HCT116 (cell line): ENCODE data around the gene PIP5KL1. TPM values are rescaled to one million over a fixed set of nuclear protein-coding genes. Genes with fewer than 3 reads are reported as not detected.

ENCODE experiments used
- ATAC-seq: fragments of 200-7000 bp; cut with Tn5 transposase; 2 replicates; pipeline ENCODE4 v1.9.1; 2020; ENCODE audit warnings: mild to moderate bottlenecking, moderate library complexity
- BruUV-seq: library from RNA; stranded (reverse); fragments of 400-500 nt; replicated peaks from 2 replicates; lab custom pipeline; 2021; lab: Mats Ljungman, UMichigan
- CTCF ChIA-PET: fragments of 300-600 bp; sonication (Branson Sonifier 250); formaldehyde crosslinking; loops from one replicate; lab custom pipeline; 2021; ENCODE audit warnings: antibody characterized with exemption; lab: Charles Lee
- POLR2A ChIA-PET: fragments of 300-600, 350-600 bp; sonication (Branson Sonifier 250); formaldehyde crosslinking; loops from one replicate; lab custom pipeline; 2021; ENCODE audit warnings: antibody characterized with exemption; lab: Charles Lee
- RAD21 ChIA-PET, 2 experiments: fragments of 300-600 bp; sonication (Branson Sonifier 250); formaldehyde crosslinking; loops; one replicate each; lab custom pipeline; 2023; ENCODE audit warnings: low total read pairs in 2 of 2; ENCODE audit not compliant: uncharacterized antibody in 2 of 2, unreplicated experiment in 2 of 2, low non-redundant PET in 1 of 2; lab: Charles Lee
- DNase-seq: peaks from one replicate; pipeline ENCODE4 v3.0.0-alpha.2; 2010; ENCODE audit warnings: low read depth, low spot score
- H2AFZ ChIP-seq: fragments of 200-600 bp; shearing (Covaris generic), sonication (generic); 2 replicates; pipeline ENCODE4 v1.6.1; 2017; ENCODE audit warnings: low read depth, mixed run types, mixed read lengths, antibody characterized with exemption, low read length; ENCODE audit not compliant: poor library complexity, severe bottlenecking
- H3K27ac ChIP-seq: 2 replicates; pipeline ENCODE4 v1.5.1; 2012; ENCODE audit warnings: low read depth, low read length
- H3K27me3 ChIP-seq: fragments of 200-600 bp; sonication (generic); 2 replicates; pipeline ENCODE4 v1.6.1; 2016; ENCODE audit warnings: mixed run types, low read length, mixed read lengths; ENCODE audit not compliant: insufficient read depth
- H3K36me3 ChIP-seq, 2 experiments: fragments of 200-500 bp in 1 of 2; fragments of 200-600 bp in 1 of 2; sonication (Bioruptor generic) in 1 of 2; sonication (generic) in 1 of 2; 2 replicates each; pipeline versions ENCODE4 v1.5.1 to v1.6.1; 2014 to 2016; ENCODE audit warnings: low read length in 2 of 2, inconsistent platforms in 1 of 2, mixed read lengths in 1 of 2, mixed run types in 1 of 2; ENCODE audit not compliant: insufficient read depth in 2 of 2, control insufficient read depth in 1 of 2
- H3K4me1 ChIP-seq, 2 experiments: fragments of 200-600 bp in 1 of 2; sonication (generic) in 1 of 2; 2 replicates each; pipeline versions ENCODE4 v1.5.1 to v1.6.1; 2012 to 2017; ENCODE audit warnings: low read length in 2 of 2, inconsistent platforms in 1 of 2, mild to moderate bottlenecking in 1 of 2, mixed read lengths in 1 of 2, mixed run types in 1 of 2, moderate library complexity in 1 of 2; ENCODE audit not compliant: insufficient read depth in 2 of 2, control insufficient read depth in 1 of 2
- H3K4me2 ChIP-seq: fragments of 200-600 bp; sonication (generic); 2 replicates; pipeline ENCODE4 v1.6.1; 2017; ENCODE audit warnings: mixed run types, low read length, mixed read lengths
- H3K4me3 ChIP-seq, 2 experiments: fragments of 200-600 bp in 1 of 2; sonication (generic) in 1 of 2; replicated peaks in 1 of 2; 2 replicates each; pipeline ENCODE4 v1.5.1; 2011 to 2016; ENCODE audit warnings: low read length in 2 of 2, control low read depth in 1 of 2, low read depth in 1 of 2, mild to moderate bottlenecking in 1 of 2, mixed read lengths in 1 of 2, mixed run types in 1 of 2
- H3K79me2 ChIP-seq: fragments of 200-600 bp; sonication (generic); 2 replicates; pipeline ENCODE4 v1.6.1; 2017; ENCODE audit warnings: mild to moderate bottlenecking, mixed run types, low read length, moderate library complexity, mixed read lengths; ENCODE audit not compliant: insufficient read depth
- H3K9ac ChIP-seq: fragments of 200-600 bp; sonication (generic); 2 replicates; pipeline ENCODE4 v1.6.1; 2016; ENCODE audit warnings: low read length, mixed read lengths
- H3K9me2 ChIP-seq: fragments of 200-600 bp; sonication (generic), shearing (Covaris generic); 2 replicates; pipeline ENCODE4 v1.6.1; 2017; ENCODE audit warnings: mixed run types, mild to moderate bottlenecking, moderate library complexity; ENCODE audit not compliant: insufficient read depth
- H3K9me3 ChIP-seq, 2 experiments: fragments of 200-500 bp in 1 of 2; fragments of 200-600 bp in 1 of 2; sonication (Bioruptor generic) in 1 of 2; sonication (generic) in 1 of 2; 2 replicates each; pipeline ENCODE4 v1.6.1; 2014 to 2017; ENCODE audit warnings: low read length in 2 of 2, mixed read lengths in 2 of 2, inconsistent platforms in 1 of 2, low read depth in 1 of 2, mild to moderate bottlenecking in 1 of 2, mixed run types in 1 of 2, moderate library complexity in 1 of 2; ENCODE audit not compliant: control insufficient read depth in 1 of 2, insufficient read depth in 1 of 2
- H4K20me1 ChIP-seq: fragments of 200-600 bp; sonication (generic), shearing (Covaris generic); 2 replicates; pipeline ENCODE4 v1.6.1; 2017; ENCODE audit warnings: mixed run types, mild to moderate bottlenecking, moderate library complexity; ENCODE audit not compliant: insufficient read depth
- CBX3 ChIP-seq: IDR thresholded peaks from 2 replicates; pipeline ENCODE4 v1.6.1; 2012; ENCODE audit warnings: low read depth
- EZH2phosphoT487 ChIP-seq: fragments of 200-600 bp; IDR thresholded peaks from 2 replicates; pipeline ENCODE4 v1.6.1; 2018; ENCODE audit warnings: antibody characterized with exemption, borderline replicate concordance
- FOSL1 ChIP-seq: IDR thresholded peaks from 2 replicates; pipeline ENCODE4 v1.6.1; 2012; ENCODE audit warnings: low read depth
- JUND ChIP-seq: IDR thresholded peaks from 2 replicates; pipeline ENCODE4 v1.6.1; 2012
- POLR2A ChIP-seq: IDR thresholded peaks from 2 replicates; pipeline ENCODE4 v1.7.0; 2011; ENCODE audit warnings: borderline replicate concordance; ENCODE audit not compliant: insufficient read depth, insufficient read length; ENCODE audit errors: extremely low read depth
- RAD21 ChIP-seq: IDR thresholded peaks from 2 replicates; pipeline ENCODE4 v1.6.1; 2012; ENCODE audit warnings: low read depth, mild to moderate bottlenecking
- SRF ChIP-seq: IDR thresholded peaks from 2 replicates; pipeline ENCODE4 v1.6.1; 2012; ENCODE audit warnings: low read depth
- TCF7L2 ChIP-seq: IDR thresholded peaks from 2 replicates; pipeline ENCODE4 v1.7.0; 2011; ENCODE audit warnings: borderline replicate concordance, inconsistent platforms; ENCODE audit not compliant: insufficient read depth, insufficient read length; ENCODE audit errors: extremely low read depth
- ZFX ChIP-seq: fragments of 450-650 bp; IDR thresholded peaks from 2 replicates; pipeline ENCODE4 v1.6.1; 2017
- intact Hi-C: fragments of 100-400 bp; cut with micrococcal nuclease; formaldehyde crosslinking; loops from 2 replicates; pipeline ENCODE4 v1.10.0; 2022
- total RNA-seq: library from RNA; stranded (reverse); gene quantifications from one replicate; pipeline ENCODE4 v1.2.1, GENCODE V29; 2021; ENCODE audit not compliant: unreplicated experiment
- TF ChIP-seq, protein P1 (sequence below): IDR thresholded peaks from 2 replicates; pipeline ENCODE4 v1.6.1; 2012; ENCODE audit warnings: low read depth

The PIP5KL1 gene
- total RNA-seq, 1 experiment from 2014 or later: 37.6 TPM

GRCh38 chr9:127924736-127925444 lies 5.7 kb downstream of the PIP5KL1 start (continued):
- TF ChIP-seq, protein P1, sequence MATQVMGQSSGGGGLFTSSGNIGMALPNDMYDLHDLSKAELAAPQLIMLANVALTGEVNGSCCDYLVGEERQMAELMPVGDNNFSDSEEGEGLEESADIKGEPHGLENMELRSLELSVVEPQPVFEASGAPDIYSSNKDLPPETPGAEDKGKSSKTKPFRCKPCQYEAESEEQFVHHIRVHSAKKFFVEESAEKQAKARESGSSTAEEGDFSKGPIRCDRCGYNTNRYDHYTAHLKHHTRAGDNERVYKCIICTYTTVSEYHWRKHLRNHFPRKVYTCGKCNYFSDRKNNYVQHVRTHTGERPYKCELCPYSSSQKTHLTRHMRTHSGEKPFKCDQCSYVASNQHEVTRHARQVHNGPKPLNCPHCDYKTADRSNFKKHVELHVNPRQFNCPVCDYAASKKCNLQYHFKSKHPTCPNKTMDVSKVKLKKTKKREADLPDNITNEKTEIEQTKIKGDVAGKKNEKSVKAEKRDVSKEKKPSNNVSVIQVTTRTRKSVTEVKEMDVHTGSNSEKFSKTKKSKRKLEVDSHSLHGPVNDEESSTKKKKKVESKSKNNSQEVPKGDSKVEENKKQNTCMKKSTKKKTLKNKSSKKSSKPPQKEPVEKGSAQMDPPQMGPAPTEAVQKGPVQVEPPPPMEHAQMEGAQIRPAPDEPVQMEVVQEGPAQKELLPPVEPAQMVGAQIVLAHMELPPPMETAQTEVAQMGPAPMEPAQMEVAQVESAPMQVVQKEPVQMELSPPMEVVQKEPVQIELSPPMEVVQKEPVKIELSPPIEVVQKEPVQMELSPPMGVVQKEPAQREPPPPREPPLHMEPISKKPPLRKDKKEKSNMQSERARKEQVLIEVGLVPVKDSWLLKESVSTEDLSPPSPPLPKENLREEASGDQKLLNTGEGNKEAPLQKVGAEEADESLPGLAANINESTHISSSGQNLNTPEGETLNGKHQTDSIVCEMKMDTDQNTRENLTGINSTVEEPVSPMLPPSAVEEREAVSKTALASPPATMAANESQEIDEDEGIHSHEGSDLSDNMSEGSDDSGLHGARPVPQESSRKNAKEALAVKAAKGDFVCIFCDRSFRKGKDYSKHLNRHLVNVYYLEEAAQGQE: no peak
- TF ChIP-seq TCF7L2 (no peak), FOSL1 (no peak), SRF (no peak), EZH2phosphoT487 (no peak)

DNA sequence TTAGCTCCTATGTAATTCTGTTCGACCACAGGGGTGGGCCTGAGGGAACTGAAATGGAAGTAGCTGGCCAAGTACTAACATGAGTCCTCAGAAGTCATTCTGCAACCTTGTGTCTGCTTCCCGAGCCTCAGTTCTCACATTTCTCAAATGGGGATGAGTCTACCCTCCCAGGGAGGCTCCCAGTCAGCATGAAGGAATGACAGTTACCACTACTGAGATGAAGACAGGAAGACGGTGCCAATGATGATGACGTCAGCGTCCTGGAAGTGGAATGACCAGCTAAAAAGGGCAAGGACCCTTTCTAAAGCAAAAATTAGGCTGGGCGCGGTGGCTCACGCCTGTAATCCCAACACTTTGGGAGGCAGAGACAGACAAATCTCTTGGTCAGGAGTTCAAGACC lies 6.8 kb downstream of the PIP5KL1 start:
- RAD21 ChIA-PET: no interaction called here
- TF ChIP-seq ZFX (no peak), JUND (no peak), POLR2A (no peak), FOSL1 (no peak), RAD21 (no peak), CBX3 (no peak), EZH2phosphoT487 (no peak)
- intact Hi-C loops: no loop called here
- H3K36me3 ChIP-seq: no peaks in the 10 kb centered on the region
- no peak overlapping the region for H2AFZ ChIP-seq
- H3K27me3 ChIP-seq: no peaks in the 10 kb centered on the region
- H3K4me1 ChIP-seq: peaks cover 43 to 82% of the 10 kb centered on the region in 2 experiments
- CTCF ChIA-PET: interaction anchor here (0.9 to 3.0 kb wide), 4 partner anchors 9 to 194 kb away, joined by 3 to 12 read pairs (median 8); partner anchors contain the start of gene TOR2A
- no peaks in the 10 kb centered on the region for H3K9me2 ChIP-seq
- POLR2A ChIA-PET: interaction anchor here (0.7 kb wide), 1 partner anchor 153 kb away, joined by 3 read pairs; no protein-coding TSS in a partner anchor
- ATAC-seq: no peak
- 0 out of 4 replicates have a peak overlapping the region, but pooled peaks of 1 of the 2 experiments have one; percentile 15 for H3K4me3 ChIP-seq
- H3K9me3 ChIP-seq: no peaks in the 10 kb centered on the region
- H3K4me2 ChIP-seq: peak overlapping the region; percentile 66
- H4K20me1 ChIP-seq: no peaks in the 10 kb centered on the region
- H3K27ac ChIP-seq: peak overlapping the region; percentile 55
- peak overlapping the region; percentile 43 for H3K9ac ChIP-seq
- no TSS peak for BruUV-seq
- no peaks in the 10 kb centered on the region for H3K79me2 ChIP-seq
- peak; percentile 68 for DNase-seq
